Suprapubic skin (tissue), 4 donors: Measurements from ENCODE around the gene FBXO42. TPM values are rescaled to one million over a fixed set of nuclear protein-coding genes. Genes with fewer than 3 reads are reported as not detected.

Source experiments
- DNase-seq, 2 donors: peaks; one replicate each; pipeline ENCODE4 v3.0.0-alpha.2; 2019; ENCODE audit warnings: low spot score in 2 of 2
- H3K27ac ChIP-seq: fragments of 200-600 bp; sonication (generic); one replicate; pipeline ENCODE4 v1.5.1; 2019
- H3K27me3 ChIP-seq: fragments of 200-600 bp; sonication (generic); one replicate; pipeline ENCODE4 v1.5.1; 2019
- H3K36me3 ChIP-seq: fragments of 200-600 bp; sonication (generic); one replicate; pipeline ENCODE4 v1.5.1; 2019
- H3K4me1 ChIP-seq: fragments of 200-600 bp; sonication (generic); one replicate; pipeline ENCODE4 v1.5.1; 2019
- H3K4me3 ChIP-seq: fragments of 200-600 bp; sonication (generic); one replicate; pipeline ENCODE4 v1.5.1; 2019; ENCODE audit warnings: mild to moderate bottlenecking
- H3K9me3 ChIP-seq: fragments of 200-600 bp; sonication (generic); one replicate; pipeline ENCODE4 v1.5.1; 2019
- CTCF ChIP-seq, 2 donors: fragments of 200-600 bp in 1 of 2; fragments of 450-650 bp in 1 of 2; sonication (generic) in 1 of 2; IDR thresholded peaks; one replicate each; pipeline ENCODE4 v1.5.1; 2016 to 2019; ENCODE audit warnings: antibody characterized with exemption in 2 of 2, mild to moderate bottlenecking in 1 of 2, moderate library complexity in 1 of 2
- EP300 ChIP-seq: sonication (generic); formaldehyde crosslinking; IDR thresholded peaks from one replicate; pipeline ENCODE4 v1.6.1; 2017; ENCODE audit warnings: antibody characterized with exemption
- POLR2A ChIP-seq, 2 donors: fragments of 450-650 bp; IDR thresholded peaks; one replicate each; pipeline ENCODE4 v1.6.1; 2017; ENCODE audit warnings: antibody characterized with exemption in 2 of 2, mild to moderate bottlenecking in 2 of 2, moderate library complexity in 2 of 2
- POLR2AphosphoS5 ChIP-seq, 3 donors: sonication (generic); formaldehyde crosslinking; IDR thresholded peaks; one replicate each; pipeline ENCODE4 v1.6.1; 2017; ENCODE audit warnings: antibody characterized with exemption in 3 of 3
- WGBS: methylation state at CpG from one replicate; pipeline ENCODE4 v1.1.5; 2018; 5-methylcytosine and 5-hydroxymethylcytosine counted together
- total RNA-seq, 4 donors: library from RNA; depleted of rRNA; stranded (reverse); fragments of >200 nt; gene quantifications; one replicate each; pipeline ENCODE4 v1.1.0, GENCODE V29; 2016

Gene FBXO42
- total RNA-seq, result 10 to 100 TPM; 51.1 to 61.4 (median 55.5) TPM

DNA sequence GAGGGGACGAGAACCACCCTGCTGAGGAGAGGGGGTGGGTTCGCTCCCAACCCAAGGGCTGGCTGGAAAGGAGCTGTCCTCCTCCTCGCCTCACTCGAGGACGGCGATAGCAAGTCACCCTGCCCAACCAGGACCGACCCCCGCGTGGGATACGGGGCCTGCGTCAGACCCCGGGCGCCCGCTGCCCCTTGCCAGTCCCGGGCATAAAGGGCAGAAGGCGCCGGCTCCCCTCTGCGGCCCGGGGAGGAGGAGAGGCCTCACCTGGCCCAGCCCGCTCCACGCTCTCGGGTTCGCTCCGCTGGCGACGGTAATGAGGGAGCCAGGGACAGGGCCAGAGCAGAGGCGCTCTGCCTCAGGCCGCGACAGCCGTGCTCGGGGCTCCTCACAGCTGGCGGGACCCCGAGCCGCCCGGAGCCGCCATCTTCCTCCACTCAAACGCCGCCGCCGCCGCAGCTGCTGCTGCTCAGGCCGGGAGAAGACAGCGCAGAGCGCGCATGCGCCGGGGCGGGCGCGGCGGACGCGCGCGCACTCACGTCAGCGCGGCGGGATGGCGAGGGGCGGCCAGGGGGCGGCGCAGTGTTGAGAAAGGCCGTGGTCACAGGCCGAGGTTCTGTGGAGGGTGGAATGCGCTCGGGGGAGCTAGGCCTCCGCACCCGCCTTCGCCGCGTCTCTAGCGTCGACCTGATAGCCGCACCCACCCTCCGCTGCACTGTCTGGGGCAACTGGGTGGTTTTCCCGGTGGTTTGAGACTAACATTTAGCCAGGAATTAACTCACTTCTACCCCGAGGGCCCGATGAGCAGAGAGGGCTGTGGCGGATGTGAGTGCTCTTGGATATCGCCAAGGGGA lies at the start of gene FBXO42:
TSS of gene FBXO42 (minus strand) at position 487 of the 848 bp plus-strand sequence. CDS start 37,062 bp downstream, outside the sequence.
- Histone ChIP-seq H3K27ac (peak within 1 kb of the TSS; percentile 96), H3K4me1 (peaks cover 39% of the 10 kb centered on the region), H3K9me3 (no peaks in the 10 kb centered on the region), H3K27me3 (no peaks in the 10 kb centered on the region), H3K4me3 (peak within 1 kb of the TSS; percentile 98), H3K36me3 (no peaks in the 10 kb centered on the region)
- peak; percentile 91 to 93 for DNase-seq
- 0% methylated on average over 14 of the region's 81 CpGs for WGBS
- TF ChIP-seq POLR2A (IDR thresholded peaks at IDR 0.05) (peak in 1 of 2 donors; percentile 88), EP300 (no peak), POLR2AphosphoS5 (IDR thresholded peaks at IDR 0.05) (peak in 2 of 3 donors; percentile 35 to 38), CTCF (IDR thresholded peaks at IDR 0.05) (peak; percentile 41 to 52)

DNA sequence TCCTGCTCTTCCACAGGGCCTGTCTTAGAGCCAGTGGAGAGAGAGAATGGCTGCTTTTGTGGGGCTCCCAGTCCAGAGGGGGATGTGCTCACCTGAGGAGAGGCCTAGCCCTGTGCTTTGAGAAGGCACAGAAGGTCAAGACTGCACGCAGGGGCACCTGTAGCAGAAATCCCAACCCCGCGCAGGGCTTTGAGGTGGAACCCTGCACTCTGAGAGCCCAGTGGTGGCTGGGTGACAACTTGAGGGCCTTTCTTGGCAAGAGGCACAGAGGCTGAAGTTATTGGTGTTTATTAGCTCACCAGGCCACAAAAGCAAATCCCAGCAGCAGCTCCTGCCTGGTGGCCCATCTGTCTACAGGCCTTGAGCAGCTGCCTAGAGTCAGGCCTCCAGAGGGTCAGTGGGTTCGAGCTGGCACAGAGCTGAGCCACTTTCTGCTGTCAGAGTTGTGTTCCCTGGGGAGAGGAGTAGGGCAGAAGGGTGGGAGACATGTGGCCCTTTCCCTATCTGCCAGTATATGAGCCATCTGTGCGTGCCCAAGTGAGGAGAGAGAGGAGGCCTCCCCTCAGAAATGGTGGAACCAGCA lies 46.2 kb upstream of the FBXO42 start:
- Histone ChIP-seq H3K36me3 (peaks cover 52% of the 10 kb centered on the region), H3K27me3 (no peaks in the 10 kb centered on the region), H3K27ac (no peak overlapping the region), H3K9me3 (no peaks in the 10 kb centered on the region), H3K4me3 (no peak overlapping the region), H3K4me1 (peaks cover 22% of the 10 kb centered on the region)
- DNase-seq, result no peak
- TF ChIP-seq POLR2AphosphoS5 (IDR thresholded peaks at IDR 0.05), result no peak
- no peak for TF ChIP-seq POLR2A (IDR thresholded peaks at IDR 0.05)
- TF ChIP-seq CTCF (IDR thresholded peaks at IDR 0.05), result no peak
- TF ChIP-seq EP300, result no peak
- 84% methylated on average over 5 of the region's 5 CpGs for WGBS

DNA sequence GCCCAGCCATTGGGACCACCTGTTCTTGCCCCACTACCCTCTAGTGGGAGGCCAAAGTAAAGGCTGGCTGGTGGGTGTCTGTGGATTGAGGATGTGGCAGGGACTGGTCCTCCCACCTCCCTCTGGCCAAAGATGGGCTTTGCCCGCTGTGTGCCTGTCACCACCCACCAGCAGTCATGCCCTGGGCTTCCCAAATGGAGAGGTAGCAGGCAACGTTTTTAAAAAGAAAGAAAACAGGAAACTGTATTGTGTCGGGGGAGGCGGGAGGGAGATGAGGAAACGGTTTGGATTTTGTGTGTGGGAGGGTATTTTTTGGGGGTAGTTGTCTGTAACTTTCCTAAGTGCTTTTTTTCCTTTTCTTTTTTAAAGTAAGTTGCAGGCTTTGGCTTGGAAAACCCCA lies 44.8 kb upstream of the FBXO42 start:
- Histone ChIP-seq H3K36me3 (peaks cover 55% of the 10 kb centered on the region), H3K27ac (no peak overlapping the region), H3K27me3 (no peaks in the 10 kb centered on the region), H3K9me3 (no peaks in the 10 kb centered on the region), H3K4me1 (peaks cover 35% of the 10 kb centered on the region), H3K4me3 (no peak overlapping the region)
- 62% methylated on average over 5 of the region's 5 CpGs for WGBS
- TF ChIP-seq EP300, result no peak
- TF ChIP-seq CTCF (IDR thresholded peaks at IDR 0.05), result no peak
- TF ChIP-seq POLR2AphosphoS5 (IDR thresholded peaks at IDR 0.05), result no peak
- no peak for TF ChIP-seq POLR2A (IDR thresholded peaks at IDR 0.05)
- DNase-seq, result no peak

GRCh38 chr1:16396591-16396990 lies 44.3 kb upstream of the FBXO42 start:
- no peak overlapping the region for H3K4me3 ChIP-seq
- peaks cover 55% of the 10 kb centered on the region for H3K36me3 ChIP-seq
- TF ChIP-seq POLR2A (IDR thresholded peaks at IDR 0.05) (no peak), POLR2AphosphoS5 (IDR thresholded peaks at IDR 0.05) (no peak), CTCF (IDR thresholded peaks at IDR 0.05) (no peak), EP300 (no peak)
- no peaks in the 10 kb centered on the region for H3K27me3 ChIP-seq
- H3K9me3 ChIP-seq, result no peaks in the 10 kb centered on the region
- WGBS, result 52% methylated on average over 2 of the region's 7 CpGs
- no peak for DNase-seq
- H3K27ac ChIP-seq, result no peak overlapping the region
- H3K4me1 ChIP-seq, result peaks cover 41% of the 10 kb centered on the region

DNA sequence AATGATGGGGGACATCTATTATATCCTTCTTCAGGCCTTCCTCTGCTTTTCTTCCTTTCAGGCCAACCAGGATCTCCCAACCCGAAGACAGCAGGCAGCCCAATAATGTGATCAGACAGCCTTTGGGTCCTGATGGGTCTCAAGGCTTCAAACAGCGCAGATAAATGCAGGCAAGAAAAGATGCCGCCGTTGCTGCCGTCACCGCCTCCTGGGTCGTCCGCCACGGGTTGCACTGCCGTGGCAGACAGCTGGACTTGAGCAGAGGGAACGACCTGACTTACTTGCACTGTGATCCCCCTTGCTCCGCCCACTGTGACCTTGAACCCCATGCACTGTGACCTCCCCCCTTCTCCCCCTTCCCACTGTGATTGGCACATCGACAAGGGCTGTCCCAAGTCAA lies 42.7 kb upstream of the FBXO42 start:
- peaks cover 50% of the 10 kb centered on the region for H3K4me1 ChIP-seq
- H3K27me3 ChIP-seq, result no peaks in the 10 kb centered on the region
- no peak for DNase-seq
- H3K27ac ChIP-seq, result no peak overlapping the region
- no peaks in the 10 kb centered on the region for H3K9me3 ChIP-seq
- no peak overlapping the region for H3K4me3 ChIP-seq
- 89% methylated on average over 13 of the region's 13 CpGs for WGBS
- TF ChIP-seq POLR2A (IDR thresholded peaks at IDR 0.05), result no peak
- TF ChIP-seq EP300, result no peak
- TF ChIP-seq CTCF (IDR thresholded peaks at IDR 0.05), result no peak
- TF ChIP-seq POLR2AphosphoS5 (IDR thresholded peaks at IDR 0.05), result no peak
- H3K36me3 ChIP-seq, result peaks cover 55% of the 10 kb centered on the region
